Measurements from ENCODE around the gene FRMD5.

FRMD5 gene

DNA sequence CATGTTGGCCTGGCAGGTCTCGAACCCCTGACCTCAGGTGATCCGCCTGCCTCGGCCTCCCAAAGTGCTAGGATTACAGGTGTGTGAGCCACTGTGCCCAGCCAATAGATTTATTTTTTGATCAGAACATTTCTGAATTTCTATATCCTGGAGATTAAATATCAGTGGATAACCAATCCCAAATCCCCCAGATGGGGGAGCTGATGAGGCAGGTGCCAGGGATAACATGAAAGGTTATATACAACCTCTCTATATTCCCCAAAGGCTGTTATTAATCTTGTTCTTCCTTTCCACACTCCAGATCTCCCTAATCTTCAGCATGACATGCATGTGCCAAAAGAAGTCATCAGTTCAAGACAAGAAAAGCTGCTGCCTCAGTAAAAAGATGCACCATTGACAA lies 256.0 kb downstream of the FRMD5 start:
- H3K4me3 ChIP-seq (ENCODE audit: low read length), result no peak overlapping the region
- no peak for DNase-seq (ENCODE audit: low read depth)
- TF ChIP-seq, protein P1, sequence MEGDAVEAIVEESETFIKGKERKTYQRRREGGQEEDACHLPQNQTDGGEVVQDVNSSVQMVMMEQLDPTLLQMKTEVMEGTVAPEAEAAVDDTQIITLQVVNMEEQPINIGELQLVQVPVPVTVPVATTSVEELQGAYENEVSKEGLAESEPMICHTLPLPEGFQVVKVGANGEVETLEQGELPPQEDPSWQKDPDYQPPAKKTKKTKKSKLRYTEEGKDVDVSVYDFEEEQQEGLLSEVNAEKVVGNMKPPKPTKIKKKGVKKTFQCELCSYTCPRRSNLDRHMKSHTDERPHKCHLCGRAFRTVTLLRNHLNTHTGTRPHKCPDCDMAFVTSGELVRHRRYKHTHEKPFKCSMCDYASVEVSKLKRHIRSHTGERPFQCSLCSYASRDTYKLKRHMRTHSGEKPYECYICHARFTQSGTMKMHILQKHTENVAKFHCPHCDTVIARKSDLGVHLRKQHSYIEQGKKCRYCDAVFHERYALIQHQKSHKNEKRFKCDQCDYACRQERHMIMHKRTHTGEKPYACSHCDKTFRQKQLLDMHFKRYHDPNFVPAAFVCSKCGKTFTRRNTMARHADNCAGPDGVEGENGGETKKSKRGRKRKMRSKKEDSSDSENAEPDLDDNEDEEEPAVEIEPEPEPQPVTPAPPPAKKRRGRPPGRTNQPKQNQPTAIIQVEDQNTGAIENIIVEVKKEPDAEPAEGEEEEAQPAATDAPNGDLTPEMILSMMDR (conservative IDR thresholded peaks at IDR 0.05; ENCODE audit: low read length), result peak; percentile 60

DNA sequence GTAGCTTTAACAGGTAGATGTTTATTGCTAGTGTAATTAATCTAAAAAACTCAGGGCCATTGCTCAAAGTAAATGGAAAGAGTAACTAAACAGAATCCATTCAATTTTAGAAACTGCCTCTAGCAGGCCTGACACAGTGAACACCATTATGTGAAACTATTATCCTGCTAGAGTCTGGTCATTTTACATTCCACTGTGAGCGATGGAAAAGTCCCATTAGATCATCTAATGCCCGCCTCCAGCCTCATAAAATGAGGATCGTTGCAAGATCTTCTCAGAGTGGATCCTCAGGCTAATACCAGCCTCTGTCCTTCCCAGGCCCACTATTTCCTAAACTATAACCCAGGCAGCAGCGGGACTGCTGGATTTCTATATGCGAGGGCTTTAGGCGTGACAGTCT lies 260.6 kb downstream of the FRMD5 start:
- no peak for DNase-seq (ENCODE audit: low read depth)
- TF ChIP-seq, protein P1 (conservative IDR thresholded peaks at IDR 0.05; ENCODE audit: low read length), result no peak
- no peak overlapping the region for H3K4me3 ChIP-seq (ENCODE audit: low read length)

DNA sequence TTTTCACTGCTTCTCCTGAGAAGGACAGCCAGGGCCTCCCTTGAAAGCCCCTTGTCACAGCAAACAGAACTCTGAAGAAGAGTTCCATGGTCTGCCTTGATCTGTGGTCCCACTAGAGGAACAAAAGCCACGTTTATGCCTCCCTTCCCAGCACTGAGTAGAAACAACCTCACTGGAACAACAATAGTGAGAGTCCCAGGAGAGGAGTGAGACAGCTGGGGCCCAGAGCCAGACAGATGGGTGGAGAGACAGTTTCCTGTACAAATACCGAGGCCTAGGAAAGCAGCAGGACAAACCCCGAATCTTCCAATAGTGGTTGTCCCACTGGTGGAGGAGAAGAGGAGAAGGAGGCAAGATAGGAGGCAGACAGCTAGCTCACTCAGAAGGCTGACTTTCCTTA lies 262.2 kb downstream of the FRMD5 start:
- DNase-seq (ENCODE audit: low read depth), result no peak
- TF ChIP-seq, protein P1 (conservative IDR thresholded peaks at IDR 0.05; ENCODE audit: low read length), result no peak

DNA sequence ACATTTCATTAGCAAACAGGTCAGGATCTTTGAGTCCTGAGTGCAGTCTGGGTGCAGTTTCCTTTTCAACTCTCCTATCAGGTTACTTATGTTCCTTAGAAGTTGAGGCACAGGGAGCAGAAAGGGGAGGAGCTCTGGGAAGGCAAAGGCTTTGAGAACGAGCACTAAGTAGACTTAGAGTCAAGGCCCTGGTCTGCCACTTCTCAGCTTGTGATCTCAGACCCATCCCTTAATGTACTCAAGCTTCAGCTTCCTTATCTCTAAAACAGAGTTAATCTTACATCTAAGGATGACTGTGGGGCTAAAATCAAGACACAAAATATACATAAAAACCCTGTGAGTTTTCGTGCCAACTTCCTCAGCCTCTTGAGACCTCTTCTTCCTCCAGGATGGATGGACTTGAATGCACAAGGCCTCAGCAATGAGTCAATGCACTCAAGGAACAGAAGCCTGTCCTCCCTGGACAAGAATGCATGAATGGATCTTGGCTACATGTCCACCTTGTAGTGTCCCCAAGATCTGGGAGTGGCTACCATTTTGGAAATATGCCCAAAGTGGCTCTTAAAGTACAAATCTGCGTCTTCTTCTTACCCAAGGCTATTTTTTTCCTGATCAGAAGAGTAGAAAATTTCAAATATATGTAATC lies 263.2 kb downstream of the FRMD5 start:
- no peak overlapping the region for H3K4me3 ChIP-seq (ENCODE audit: low read length)
- TF ChIP-seq, protein P1 (conservative IDR thresholded peaks at IDR 0.05; ENCODE audit: low read length), result no peak
- DNase-seq (ENCODE audit: low read depth), result no peak

More for the DNA sequence above, 262.2 kb downstream of the FRMD5 start:
- no peak overlapping the region for H3K4me3 ChIP-seq (ENCODE audit: low read length)

DNA sequence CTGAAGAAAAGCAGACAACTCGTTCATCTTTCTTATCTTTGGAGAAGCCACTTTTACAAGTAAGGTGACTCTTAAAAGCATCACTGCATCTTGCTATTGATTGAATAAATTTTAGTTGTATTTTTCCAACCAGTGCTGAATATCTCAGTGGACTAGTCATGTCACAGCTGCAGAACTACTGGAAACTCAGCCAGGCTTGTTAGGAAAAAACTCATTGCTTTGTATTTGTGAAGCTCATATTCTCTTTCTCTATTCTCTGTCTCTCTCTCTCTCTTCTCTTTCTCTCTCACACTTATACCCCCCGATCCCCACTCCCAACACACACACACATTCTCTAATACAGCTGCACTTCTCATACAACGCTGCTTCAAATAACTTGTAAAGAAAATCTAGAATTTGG lies 264.0 kb downstream of the FRMD5 start:
- no peak for DNase-seq (ENCODE audit: low read depth)
- TF ChIP-seq, protein P1 (conservative IDR thresholded peaks at IDR 0.05; ENCODE audit: low read length), result no peak
- no peak overlapping the region for H3K4me3 ChIP-seq (ENCODE audit: low read length)

DNA sequence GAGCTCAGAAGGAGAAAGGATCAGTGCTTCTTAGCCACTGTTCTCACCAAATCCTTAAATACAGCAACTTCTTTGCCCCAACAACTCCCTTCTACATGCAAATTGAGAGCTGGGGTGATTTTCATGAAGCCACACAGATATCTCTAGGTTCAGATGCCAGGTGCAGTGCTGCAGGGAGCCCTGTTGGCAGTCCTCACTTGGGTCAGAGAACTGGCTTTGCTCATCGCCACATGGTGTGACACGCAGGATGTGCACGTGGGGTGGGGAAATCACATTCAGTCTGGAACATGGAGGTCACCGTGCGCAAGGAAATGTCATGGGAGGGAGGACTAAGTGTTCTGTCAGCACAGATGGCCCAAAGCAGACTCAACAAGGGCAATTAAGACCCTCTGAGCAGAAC lies 264.5 kb downstream of the FRMD5 start:
- no peak overlapping the region for H3K4me3 ChIP-seq (ENCODE audit: low read length)
- TF ChIP-seq, protein P1 (conservative IDR thresholded peaks at IDR 0.05; ENCODE audit: low read length), result no peak
- no peak for DNase-seq (ENCODE audit: low read depth)

DNA sequence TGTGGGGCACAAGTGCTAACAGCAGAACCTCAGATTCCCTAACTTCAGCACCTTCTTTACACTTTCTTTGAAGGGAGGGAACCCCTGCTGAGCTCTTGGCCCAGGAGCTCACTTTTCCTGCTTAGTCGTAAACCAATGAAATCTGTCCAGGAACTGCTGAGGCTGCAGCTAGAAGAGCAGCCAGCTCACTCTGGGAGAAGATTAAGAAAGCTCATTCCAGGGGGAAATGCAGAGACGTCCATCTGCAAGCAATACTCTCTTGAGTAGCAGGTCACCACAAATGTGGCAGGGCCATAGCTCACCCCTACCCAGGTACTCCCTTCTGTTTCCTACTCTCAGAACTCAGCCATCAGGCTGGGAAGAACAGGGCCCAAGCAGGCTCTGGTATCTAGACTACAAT lies 265.0 kb downstream of the FRMD5 start:
- TF ChIP-seq, protein P1 (conservative IDR thresholded peaks at IDR 0.05; ENCODE audit: low read length), result no peak
- DNase-seq (ENCODE audit: low read depth), result peak; percentile 31

More for the DNA sequence above, 265.0 kb downstream of the FRMD5 start:
- no peak overlapping the region for H3K4me3 ChIP-seq (ENCODE audit: low read length)
